ENCODE data around the gene CORO2B. TPM values are rescaled to one million over a fixed set of nuclear protein-coding genes. Genes with fewer than 3 reads are reported as not detected.

Gene CORO2B
- total RNA-seq, 1 experiment from 2014 or later = 0.59 TPM

DNA sequence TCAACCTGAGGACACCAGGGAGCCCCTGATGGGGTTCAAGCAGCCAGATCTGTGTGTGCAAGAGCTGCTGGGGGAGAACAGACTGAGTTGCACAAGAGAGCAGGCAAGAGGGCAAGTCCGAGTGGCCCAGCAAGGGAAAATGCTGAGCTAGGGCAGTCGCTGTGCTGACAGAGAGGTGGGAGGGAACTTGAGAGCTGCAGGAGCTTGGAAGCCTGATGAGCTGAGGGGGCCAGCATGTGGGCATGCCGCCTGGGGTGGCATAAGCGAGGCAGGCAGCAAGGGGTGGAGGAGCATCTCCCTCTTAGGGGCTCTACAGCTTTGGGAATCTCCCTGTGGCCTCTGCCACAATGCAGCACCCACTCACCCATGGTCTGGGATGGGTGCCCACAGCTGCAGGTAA, 4.7 kb upstream of the CORO2B start:
- H3K27ac ChIP-seq = no peak overlapping the region
- H3K9me3 ChIP-seq (ENCODE audit: insufficient read depth, low read depth) = no peaks in the 10 kb centered on the region
- H3K9me2 ChIP-seq (ENCODE audit: insufficient read depth) = no peaks in the 10 kb centered on the region
- no peaks in the 10 kb centered on the region for H4K20me1 ChIP-seq (ENCODE audit: insufficient read depth)
- CTCF ChIA-PET = no interaction called here
- no TSS peak for BruUV-seq (replicated peaks)
- no peak overlapping the region for H3K4me2 ChIP-seq
- H3K27me3 ChIP-seq (ENCODE audit: insufficient read depth, low read depth) = no peaks in the 10 kb centered on the region
- no peak for DNase-seq
- intact Hi-C loops (cut with micrococcal nuclease; ENCODE audit: unreplicated experiment) = no loop called here
- H3K79me2 ChIP-seq (ENCODE audit: low read depth) = no peaks in the 10 kb centered on the region
- no peaks in the 10 kb centered on the region for H3K36me3 ChIP-seq (ENCODE audit: low read depth)
- no peak overlapping the region for H3K4me3 ChIP-seq
- POLR2A ChIA-PET (ENCODE audit: unreplicated experiment) = interaction anchor here (0.5 to 0.6 kb wide), 2 partner anchors 10 to 170 kb away, joined by 3 to 19 read pairs; no protein-coding TSS in a partner anchor
- no peaks in the 10 kb centered on the region for H3K4me1 ChIP-seq (replicated peaks; ENCODE audit: insufficient read depth)
- no peak overlapping the region for H2AFZ ChIP-seq
- TF ChIP-seq EZH2 (IDR thresholded peaks at IDR 0.05; ENCODE audit: low read depth) (no peak), CTCF (conservative IDR thresholded peaks at IDR 0.05) (no peak)
- no peaks in the 10 kb centered on the region for H3F3A ChIP-seq (ENCODE audit: insufficient read depth, low read depth)

- Histone ChIP-seq H3K27me3 (ENCODE audit: insufficient read depth, low read depth) (no peaks in the 10 kb centered on the region), H3K79me2 (ENCODE audit: low read depth) (no peaks in the 10 kb centered on the region), H3K9me3 (ENCODE audit: insufficient read depth, low read depth) (no peaks in the 10 kb centered on the region), H3K27ac (no peak overlapping the region), H3K9me2 (ENCODE audit: insufficient read depth) (no peaks in the 10 kb centered on the region), H2AFZ (no peak overlapping the region), H3F3A (ENCODE audit: insufficient read depth, low read depth) (no peaks in the 10 kb centered on the region), H3K4me3 (no peak overlapping the region), H4K20me1 (ENCODE audit: insufficient read depth) (no peaks in the 10 kb centered on the region), H3K36me3 (ENCODE audit: low read depth) (no peaks in the 10 kb centered on the region), H3K4me2 (no peak overlapping the region), H3K4me1 (replicated peaks; ENCODE audit: insufficient read depth) (no peaks in the 10 kb centered on the region)
- POLR2A ChIA-PET (ENCODE audit: unreplicated experiment) = interaction anchor here (0.6 kb wide), 1 partner anchor 10 kb away, joined by 3 read pairs; no protein-coding TSS in a partner anchor
- no TSS peak for BruUV-seq (replicated peaks)
- intact Hi-C loops (cut with micrococcal nuclease; ENCODE audit: unreplicated experiment) = no loop called here
- no peak for DNase-seq
- CTCF ChIA-PET = no interaction called here
- TF ChIP-seq CTCF (conservative IDR thresholded peaks at IDR 0.05) (no peak), EZH2 (IDR thresholded peaks at IDR 0.05; ENCODE audit: low read depth) (no peak)
Measured at GRCh38 chr15:68574629-68575028, 4.2 kb upstream of the CORO2B start.

GRCh38 chr15:68576235-68576892, 2.4 kb upstream of the CORO2B start:
- Histone ChIP-seq H3K27ac (no peak overlapping the region), H3K9me3 (ENCODE audit: insufficient read depth, low read depth) (no peaks in the 10 kb centered on the region), H3K79me2 (ENCODE audit: low read depth) (no peaks in the 10 kb centered on the region), H3K4me3 (no peak overlapping the region), H2AFZ (no peak overlapping the region), H3K27me3 (ENCODE audit: insufficient read depth, low read depth) (no peaks in the 10 kb centered on the region), H3F3A (ENCODE audit: insufficient read depth, low read depth) (no peaks in the 10 kb centered on the region), H3K9me2 (ENCODE audit: insufficient read depth) (no peaks in the 10 kb centered on the region), H3K4me2 (no peak overlapping the region), H3K36me3 (ENCODE audit: low read depth) (no peaks in the 10 kb centered on the region), H4K20me1 (ENCODE audit: insufficient read depth) (no peaks in the 10 kb centered on the region), H3K4me1 (replicated peaks; ENCODE audit: insufficient read depth) (no peaks in the 10 kb centered on the region)
- intact Hi-C loops (cut with micrococcal nuclease; ENCODE audit: unreplicated experiment) = no loop called here
- ChIA-PET CTCF (no interaction called here), POLR2A (ENCODE audit: unreplicated experiment) (no interaction called here)
- TF ChIP-seq EZH2 (IDR thresholded peaks at IDR 0.05; ENCODE audit: low read depth) = no peak
- no peak for TF ChIP-seq CTCF (conservative IDR thresholded peaks at IDR 0.05)
- DNase-seq = no peak
- BruUV-seq (replicated peaks) = no TSS peak

All from PC-9 (cell line).